GM21737 (cell line): ENCODE measurements around the gene CLIP4.

ENCODE experiments used
- ATAC-seq: cut with Tn5 transposase; IDR thresholded peaks from one replicate; pipeline ENCODE4 v1.9.1; 2021; ENCODE audit warnings: mild to moderate bottlenecking, moderate library complexity; ENCODE audit not compliant: unreplicated experiment

CLIP4 gene

DNA sequence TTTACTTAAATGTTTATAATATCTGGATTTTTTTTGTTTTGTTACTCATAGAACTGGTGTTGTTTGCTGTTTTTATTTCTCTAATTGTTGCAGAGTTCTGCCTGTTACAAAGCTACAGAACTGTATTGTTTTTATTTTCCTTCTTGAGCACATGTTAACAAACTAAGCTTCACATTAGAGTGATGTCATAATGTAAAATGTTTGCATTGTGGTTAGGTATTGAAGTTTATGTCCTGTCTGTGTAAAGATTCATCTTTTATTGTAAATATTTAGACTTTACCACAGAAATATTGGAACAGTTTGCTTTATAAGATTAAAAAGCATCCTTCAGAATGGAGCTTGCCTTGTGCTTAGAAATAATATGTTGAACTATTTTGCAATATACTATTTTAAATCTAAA, 67.7 kb downstream of the CLIP4 start:
- no peak for ATAC-seq

DNA sequence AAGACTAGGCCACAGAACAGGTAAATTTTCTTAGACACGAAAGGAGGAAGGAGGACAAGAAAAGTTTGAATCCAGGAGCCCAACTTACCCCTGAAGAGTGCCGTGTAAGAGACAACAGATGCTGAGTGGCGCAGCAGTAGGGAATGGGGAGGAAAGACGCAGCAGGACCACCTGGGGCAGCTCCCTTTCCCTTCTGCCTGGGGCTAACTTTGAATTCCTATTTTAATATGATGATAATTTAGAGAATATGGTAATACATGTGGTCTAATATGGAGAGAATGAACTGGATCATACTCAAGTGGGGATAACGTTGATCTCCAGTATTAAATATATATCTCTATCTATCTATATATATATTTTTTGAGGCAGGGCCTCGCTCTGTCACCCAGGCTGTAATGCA, 69.3 kb downstream of the CLIP4 start:
- ATAC-seq, result no peak

DNA sequence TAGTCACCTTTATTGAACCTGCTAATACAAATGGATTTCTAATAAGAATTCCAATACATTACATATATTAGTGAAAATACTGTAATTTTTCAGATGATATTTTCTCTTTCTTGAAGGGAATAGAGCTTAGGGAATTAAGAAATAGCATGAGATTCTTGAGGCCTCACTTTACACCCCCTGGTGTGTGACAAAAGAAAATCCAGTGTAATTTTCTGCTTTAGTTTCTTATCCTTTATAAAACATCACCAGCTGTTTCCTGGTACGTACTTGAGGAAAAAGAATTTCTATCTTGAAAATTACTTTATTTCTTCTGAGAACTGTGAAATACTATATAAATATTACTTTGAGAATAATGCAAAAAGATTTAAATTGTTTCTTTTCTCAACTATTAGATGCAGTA, 71.6 kb downstream of the CLIP4 start:
- no peak for ATAC-seq

DNA sequence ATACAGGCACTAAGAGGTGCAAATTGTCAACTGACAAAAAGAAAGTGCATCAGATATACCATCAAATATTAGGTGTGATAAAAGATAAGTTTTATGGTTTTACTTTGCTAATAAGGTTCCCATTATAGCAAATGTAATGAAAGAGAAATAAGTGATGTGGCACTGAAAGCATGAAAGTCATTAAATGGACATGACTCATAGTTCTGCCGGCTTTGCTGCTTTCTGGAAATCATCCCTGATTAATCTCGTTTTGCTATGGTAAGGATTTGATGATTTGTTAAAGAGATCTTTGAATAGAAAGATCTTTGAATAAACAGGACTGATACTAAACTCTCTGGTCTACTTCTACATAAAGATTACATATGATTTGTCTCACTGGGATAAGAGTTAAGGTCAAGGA, 72.7 kb downstream of the CLIP4 start:
- no peak for ATAC-seq

DNA sequence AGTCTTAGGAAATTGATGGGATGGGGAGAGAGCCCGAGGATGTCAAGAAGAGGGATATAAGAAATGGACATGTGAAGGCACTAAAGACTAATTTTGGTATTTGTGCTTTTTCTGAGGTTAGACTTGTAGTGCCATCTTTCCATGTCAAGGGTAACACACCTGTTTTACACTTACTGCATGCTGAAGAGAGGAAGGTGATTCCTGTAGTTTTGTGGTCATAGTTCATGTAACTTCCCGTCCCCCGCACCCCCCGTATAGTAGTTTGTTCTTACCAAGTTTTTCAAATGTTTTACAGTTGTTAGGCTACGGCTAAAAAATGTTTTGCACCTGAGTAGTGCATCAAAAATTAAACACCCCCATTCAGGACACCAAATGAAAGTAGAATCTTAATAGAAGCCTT, 73.8 kb downstream of the CLIP4 start:
- ATAC-seq, result no peak

DNA sequence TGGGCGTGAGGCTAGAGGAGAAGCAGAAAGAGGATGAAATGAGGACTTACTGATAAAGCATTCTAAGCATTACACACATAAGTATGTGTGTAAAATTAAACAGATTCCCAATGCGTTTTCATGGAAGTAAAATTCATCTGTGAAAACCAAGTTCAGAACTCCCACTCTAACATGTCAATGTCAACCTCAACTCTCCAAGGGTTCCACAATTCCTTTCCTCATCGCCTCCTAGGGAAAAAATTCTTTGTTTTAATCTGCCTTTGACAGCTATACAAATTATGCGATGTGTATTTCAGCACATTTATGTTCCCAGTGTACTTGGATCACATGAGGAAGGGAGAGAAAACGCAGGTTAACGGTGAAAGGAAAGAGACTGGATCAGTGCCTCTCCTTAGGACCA, 76.6 kb downstream of the CLIP4 start:
- ATAC-seq, result no peak

DNA sequence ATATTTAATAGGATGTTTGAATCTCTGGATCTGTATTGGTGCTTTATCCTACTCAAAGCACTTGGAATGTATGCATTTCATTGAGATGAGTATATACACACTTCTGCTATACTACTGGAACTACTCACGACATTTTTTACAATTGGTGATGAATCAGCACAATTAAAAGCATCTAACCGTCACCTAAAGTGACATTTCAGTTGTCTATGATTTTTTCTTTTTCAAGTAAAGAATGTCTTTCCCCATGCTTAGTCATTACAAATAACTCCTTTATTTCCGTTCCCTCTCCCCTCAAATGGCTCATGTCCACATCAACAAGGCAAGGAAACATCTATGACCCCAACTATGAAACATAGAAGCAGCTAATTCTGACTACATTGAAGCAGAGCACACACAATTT, 77.3 kb downstream of the CLIP4 start:
- no peak for ATAC-seq

DNA sequence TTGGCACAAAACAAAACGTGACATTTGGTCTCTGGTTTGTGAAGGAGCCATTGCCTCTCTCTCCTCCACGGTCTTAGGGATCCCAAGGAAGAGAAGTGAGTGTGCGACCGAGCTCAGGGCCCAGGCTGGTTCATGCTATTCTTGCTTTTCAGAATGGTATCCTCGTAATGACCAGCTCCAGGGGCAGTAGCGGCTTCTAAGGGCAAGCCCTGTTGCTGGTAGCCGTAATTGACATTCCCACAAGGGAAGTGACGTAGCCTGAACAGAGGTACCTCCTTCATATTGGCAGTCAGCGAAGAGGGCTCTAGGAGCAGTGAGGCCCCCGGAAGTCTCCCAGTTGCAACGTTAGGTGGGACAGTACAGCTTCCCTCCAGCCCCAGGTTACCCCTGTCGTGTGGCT, 77.9 kb downstream of the CLIP4 start:
- ATAC-seq, result no peak

DNA sequence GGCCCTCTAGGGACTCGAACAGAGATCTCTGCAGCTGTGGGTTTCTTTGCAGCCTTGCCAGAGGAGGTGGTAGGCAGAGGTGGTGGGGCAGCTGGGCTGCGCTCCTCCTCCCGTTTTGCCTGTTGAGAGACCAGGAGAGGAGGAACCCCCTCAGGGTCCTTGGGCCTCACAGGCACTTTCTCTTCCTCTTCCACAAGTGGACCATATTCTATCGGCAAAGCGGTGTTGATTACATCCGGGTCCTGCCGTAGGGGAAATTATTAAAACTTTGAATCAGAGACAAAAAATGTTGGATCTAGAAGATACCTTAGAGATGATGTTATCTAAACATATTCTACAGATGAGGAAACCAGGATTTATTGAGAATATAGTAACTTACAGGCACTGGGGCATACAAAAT, 78.5 kb downstream of the CLIP4 start:
- ATAC-seq, result no peak

DNA sequence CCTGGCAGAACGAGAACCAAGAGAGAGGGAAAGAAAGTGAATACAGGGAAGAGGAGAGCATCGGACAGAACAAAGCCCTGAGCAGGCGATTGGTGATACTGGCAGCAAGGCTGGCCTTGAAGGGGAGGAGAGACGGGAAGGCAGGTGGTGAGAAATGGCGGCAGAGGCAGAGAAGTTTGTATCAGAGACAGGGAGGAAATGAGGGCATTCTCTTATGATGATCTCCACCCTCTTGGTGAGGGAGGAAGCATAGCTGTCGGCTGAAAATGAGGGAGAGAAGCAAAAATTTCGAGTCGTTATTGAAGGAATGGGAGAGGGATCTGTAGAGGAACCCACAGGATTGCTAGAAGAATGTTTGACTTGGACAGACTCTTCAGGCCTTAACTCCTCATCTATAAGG, 80.6 kb downstream of the CLIP4 start:
- ATAC-seq, result no peak

DNA sequence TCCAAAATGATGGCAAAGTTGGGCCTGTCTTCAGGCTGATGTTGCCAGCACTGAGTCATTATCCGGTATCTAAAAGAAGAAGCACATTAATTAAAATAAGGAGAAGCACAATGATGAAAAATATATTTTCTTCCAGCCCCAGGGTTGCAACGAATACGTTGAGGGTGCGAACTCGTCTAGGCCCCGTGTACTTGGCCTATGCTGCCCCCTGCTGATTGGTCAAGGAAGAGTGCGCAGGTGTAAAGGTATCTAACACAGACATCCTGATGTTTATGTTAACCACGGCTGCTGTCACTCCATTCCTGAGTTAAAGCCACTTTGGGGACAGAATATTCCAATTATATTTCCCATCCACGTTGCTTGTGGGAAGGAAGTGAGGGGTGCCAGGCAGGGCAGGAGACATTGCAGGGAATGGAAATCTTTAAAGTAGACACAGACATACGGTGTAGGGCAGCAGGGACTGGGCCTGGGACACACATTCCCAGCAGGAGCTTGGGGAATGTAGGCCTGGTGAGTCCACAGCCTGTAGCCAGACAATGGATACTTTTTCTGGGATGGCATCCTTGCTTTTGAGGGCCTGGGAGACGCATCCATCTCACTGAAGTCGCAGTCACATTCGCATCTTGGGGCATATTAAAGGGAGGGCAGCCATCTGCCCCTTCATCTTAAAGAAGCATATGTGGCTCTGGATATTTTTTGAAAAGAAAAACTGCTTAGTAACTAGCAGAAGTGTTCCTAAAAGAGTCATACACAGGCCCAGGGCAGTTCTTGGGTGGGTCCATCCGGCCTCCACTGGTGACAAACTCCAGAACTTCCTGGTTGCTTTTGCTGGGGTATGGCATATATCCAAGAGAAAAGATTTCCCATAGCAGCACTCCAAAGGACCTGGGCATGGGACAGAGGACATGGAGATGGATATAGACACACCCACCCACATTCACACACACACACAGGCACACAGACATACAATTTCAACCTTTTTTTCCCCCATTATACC, 81.9 kb downstream of the CLIP4 start:
- ATAC-seq, result no peak

DNA sequence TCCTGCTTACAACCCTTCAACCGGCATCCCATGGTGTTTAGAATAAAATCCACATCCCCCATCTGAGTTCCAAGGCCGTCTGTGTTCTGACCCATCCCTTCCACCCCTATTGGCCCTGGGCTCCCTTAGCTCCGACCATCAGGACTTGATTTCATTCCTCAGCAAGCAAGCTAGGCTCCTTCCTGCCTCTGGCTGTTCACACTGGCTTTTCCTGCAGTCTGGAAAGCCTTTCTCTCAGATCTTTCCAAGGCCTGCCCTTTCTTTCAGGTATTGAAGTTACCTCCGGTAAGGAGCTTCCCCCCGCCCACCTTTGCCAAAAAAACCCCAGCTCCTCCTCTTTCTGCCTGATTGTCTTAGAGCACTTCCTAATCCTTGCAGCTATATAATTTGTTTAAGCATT, 86.8 kb downstream of the CLIP4 start:
- no peak for ATAC-seq

DNA sequence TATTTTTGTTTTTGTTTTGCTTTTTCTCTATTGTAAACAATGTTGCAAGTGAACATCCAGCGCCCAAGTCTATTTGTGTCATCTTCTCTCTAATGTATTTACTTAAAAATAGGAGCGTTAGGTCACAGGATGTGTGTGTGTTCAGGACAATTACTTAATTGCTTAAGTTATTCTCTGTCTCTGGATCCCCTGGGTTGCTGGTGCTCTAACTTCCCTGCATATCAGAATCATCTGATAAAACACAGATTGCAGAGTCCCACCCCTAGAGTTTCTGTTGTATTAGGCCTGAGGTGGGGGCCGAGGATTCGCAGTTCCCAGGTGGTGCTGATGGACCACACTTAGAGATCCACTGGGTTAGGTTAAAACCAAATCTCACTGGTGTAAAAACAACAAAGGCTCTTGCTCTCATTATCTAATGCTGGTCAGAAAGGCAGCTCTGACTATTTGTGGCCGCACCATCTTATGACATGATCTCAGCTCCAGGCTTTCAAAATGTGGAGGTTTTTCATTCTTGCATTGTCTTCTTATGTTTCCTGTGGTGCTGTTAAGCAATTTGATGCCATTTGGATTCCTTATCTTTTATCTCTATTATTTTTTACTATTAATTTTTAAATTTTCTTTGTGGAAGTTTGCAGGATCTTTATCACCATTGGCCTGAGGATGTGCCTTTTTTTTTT, 87.7 kb downstream of the CLIP4 start:
- no peak for ATAC-seq

DNA sequence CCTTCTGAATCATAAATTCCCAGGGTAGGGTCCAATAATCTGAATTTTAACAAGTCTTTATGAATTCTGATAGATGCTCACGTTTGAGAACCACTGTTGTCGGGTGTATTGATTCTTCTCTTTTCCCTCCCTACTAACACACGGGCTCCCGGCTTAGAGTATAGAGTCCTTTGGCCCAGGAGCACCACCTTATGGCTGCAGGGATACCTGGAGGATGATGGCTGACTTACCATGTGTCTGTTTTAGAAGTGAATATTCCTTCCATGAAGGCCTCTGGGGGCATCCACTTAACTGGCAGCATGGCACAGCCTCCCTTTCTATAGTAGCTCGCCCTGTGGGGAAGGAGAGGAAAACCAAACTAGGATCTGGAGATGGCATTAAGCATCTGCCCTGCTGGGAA, 91.7 kb downstream of the CLIP4 start:
- no peak for ATAC-seq

DNA sequence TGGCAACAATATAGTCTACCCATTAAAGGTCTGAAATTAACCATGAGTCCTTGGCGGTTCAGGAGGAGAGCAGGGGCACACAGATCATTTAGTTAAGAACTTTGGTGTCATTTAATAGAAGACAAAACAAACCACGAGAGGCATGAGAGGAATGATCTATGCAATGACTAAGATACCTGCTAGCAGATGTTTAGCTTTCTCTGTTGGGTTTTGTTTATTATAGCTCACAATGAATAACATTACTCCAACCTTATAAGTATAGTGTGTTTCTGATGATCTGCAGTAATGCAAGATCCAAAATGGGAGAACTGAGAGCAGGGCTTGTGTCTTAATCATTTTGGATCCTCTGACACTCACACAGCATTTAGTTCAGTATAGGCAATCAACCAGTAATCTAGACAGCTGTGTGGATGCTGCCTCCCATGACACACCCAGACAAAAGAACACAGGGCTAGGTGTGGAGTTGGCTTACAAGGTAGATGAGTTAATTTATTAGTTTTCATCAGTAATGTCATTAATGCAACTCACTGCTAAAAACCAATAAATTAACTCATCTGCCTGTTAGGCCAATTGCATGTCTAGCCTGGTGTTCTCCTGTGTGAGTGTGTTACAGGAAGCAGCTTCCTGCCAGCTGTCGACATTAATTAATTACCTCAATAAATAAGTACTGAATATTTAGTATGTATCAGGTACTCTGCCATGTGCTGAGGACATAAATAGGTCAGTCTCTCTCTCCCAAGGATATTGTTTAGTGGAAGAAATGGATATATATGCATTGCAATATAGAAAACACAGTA, 92.3 kb downstream of the CLIP4 start:
- no peak for ATAC-seq

DNA sequence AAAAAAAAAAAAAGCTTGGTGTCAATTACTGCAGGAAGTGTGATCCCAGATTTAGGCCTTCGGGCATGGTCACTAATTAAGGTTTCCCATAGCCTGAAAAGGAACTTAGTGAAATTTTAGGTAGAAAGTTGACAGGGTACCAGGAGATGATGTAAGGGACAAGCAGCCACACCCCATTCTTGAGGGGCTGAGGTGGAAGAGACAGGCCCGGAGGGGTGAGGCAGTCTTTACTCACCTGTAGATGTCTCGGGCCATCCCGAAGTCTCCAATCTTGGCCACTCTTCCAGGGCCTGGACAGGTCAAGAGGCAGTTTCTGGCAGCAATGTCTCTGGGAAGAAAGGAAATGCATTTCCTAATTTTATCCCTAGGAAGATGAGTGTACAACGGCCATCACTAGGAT, 94.3 kb downstream of the CLIP4 start:
- no peak for ATAC-seq

DNA sequence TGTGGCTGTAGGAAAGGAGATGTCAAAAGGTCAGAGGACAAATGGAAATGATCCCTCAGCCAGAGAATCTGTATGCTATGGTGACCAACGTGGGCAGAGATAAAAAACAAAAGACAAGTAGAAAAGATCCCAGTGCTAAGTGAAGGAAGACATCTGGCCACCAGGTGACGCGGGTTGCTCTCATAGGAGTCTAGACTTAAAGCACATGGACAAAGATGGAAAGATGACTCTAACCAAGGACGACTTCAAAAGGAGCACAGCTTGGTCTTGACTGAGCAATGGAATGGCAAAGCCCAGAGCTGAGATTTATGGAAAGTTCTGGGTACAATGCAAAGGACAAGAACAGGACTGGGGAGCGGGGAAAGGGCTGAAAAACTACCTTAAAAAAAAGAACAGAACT, 96.8 kb downstream of the CLIP4 start:
- no peak for ATAC-seq

DNA sequence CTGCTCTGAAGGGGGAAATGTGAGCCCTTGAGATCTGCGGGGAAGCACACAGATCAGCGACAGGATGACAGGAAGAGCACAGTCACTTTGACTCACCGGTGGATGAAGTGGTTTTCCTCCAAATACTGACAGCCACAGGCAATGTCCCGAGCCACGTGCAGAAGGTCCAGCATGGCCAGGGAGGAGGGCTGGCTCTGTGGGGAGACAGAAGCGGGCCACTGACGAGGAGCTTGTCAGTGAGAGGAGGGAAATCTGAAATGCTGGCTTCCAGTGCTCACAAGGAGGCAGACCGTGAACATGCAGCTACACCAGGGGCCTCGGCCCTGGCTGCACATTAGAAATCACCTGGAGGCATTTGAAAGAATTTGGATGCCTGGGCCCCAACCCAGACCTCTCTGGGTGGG, 98.7 kb downstream of the CLIP4 start:
- ATAC-seq, result no peak

DNA sequence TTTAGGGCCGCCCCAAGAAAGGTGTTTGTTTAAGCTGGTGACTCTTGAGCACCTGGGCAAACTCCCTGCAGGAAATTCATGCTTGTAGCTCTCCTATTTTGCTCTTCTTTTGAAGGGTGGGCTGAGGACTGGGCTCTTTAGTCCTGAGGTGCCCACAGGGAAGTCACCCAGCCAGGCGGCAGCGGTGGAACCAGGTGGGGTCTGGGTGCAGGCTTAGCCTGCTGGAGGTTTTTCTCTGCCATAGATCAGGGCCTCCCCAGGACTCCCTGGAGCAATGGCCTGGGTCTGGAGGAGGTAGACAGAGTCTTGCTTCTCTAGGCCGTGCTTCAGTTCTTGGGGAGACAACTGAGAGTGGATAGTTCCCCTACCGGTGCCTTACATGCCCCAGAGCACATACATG, 99.9 kb downstream of the CLIP4 start:
- ATAC-seq, result no peak

DNA sequence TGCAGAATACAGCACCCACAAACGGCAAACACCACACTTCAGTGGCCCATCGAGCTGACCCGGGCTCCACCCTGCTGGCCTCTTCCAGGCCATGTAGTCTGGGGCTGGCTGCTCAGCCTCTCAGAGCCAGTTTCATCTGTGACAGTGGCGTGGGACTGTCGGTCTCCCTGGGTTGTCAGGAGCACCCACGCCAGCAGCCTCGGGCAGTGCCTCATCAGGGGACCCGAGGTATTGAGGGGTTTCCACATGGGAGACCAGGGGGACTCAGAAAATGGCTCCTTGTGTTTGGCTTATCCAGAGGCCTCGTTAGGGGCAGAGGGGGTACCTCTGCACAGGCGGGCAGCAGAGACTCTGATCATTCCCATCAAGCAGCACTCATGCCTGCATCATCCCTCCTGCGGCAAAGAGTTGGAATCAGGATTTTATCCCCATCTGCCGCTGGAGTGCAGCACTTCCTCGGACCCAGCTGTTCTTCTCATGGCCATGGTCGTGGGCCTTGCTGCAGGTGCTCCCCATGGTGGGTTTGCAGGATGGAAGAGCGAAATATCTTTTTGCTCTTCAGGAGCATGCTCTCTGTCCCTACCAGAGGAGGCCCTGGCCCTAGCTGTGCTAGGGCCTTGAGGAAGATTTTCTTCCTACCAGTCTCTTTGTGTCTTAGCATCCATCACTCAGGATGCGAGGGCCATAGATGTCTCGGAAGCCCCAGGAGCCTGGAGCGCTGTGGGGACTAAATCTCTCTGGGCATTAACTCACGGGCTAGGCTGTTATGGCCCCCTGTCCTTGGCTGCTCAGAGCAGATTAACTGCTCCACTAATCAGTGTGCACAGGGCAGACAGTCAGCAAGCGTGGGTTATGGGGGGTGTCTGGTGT, 100.8 kb downstream of the CLIP4 start:
- ATAC-seq, result no peak

DNA sequence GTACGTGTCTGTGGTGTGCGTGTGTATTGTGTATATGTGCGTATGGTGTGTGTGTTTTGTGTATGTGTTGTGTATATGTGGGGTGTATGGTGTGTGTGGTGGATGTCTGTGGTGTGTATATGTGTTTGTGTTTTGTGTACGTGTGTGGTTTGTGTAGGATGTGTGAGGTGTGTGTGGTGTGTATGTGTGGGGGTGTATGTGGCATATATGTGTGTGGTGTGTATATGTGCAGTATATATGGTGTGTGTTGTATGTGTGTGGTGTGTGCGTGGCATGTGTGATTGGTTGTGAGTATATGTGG, 101.3 kb downstream of the CLIP4 start:
- no peak for ATAC-seq
